Endothelial cell of umbilical vein (primary cell): ENCODE data around the gene LIN28B.

Experiments used
- EZH2 ChIP-seq: IDR thresholded peaks from 2 replicates; pipeline ENCODE4 v1.6.1; 2012; ENCODE audit warnings: borderline replicate concordance, low read depth, mild to moderate bottlenecking, moderate library complexity, low read length, inconsistent platforms; ENCODE audit not compliant: severe bottlenecking
- JUN ChIP-seq: IDR thresholded peaks from 2 replicates; pipeline ENCODE4 v1.6.1; 2011; ENCODE audit warnings: borderline replicate concordance, low read depth; ENCODE audit not compliant: insufficient read length, insufficient read depth
- POLR2A ChIP-seq: IDR thresholded peaks from 2 replicates; pipeline ENCODE4 v1.6.1; 2012; ENCODE audit warnings: low read depth, mild to moderate bottlenecking, control low read depth, low read length
- TF ChIP-seq, protein P1 (sequence below), 2 donors: IDR thresholded peaks; 1 replicate in 1 of 2; 2 replicates in 1 of 2; pipeline ENCODE4 v1.5.1; 2011; ENCODE audit warnings: low read length in 2 of 2, mild to moderate bottlenecking in 2 of 2, moderate library complexity in 2 of 2, control low read depth in 1 of 2, inconsistent platforms in 1 of 2, low read depth in 1 of 2; ENCODE audit not compliant: insufficient read depth in 1 of 2; ENCODE audit errors: extremely low read depth in 1 of 2

DNA sequence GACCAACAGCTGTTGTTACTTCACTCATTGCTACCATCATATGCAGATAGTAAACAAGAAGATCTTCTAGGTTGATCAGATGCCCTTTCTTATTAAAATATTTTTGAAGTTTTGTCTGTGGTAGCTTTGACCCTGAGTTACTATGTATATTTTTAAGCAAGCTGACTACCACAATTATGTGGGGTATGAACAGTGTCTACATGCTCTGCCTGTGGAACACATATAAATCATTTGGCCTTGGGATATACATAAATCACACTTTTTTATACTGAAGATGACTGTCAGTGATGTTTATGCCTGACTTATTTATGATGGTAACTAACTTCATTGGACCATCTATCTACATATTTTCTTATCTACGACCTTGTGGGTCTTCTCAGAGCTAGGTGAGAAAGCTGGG is 44.2 kb downstream of the LIN28B start:
- TF ChIP-seq JUN: no peak
- TF ChIP-seq, protein P1, sequence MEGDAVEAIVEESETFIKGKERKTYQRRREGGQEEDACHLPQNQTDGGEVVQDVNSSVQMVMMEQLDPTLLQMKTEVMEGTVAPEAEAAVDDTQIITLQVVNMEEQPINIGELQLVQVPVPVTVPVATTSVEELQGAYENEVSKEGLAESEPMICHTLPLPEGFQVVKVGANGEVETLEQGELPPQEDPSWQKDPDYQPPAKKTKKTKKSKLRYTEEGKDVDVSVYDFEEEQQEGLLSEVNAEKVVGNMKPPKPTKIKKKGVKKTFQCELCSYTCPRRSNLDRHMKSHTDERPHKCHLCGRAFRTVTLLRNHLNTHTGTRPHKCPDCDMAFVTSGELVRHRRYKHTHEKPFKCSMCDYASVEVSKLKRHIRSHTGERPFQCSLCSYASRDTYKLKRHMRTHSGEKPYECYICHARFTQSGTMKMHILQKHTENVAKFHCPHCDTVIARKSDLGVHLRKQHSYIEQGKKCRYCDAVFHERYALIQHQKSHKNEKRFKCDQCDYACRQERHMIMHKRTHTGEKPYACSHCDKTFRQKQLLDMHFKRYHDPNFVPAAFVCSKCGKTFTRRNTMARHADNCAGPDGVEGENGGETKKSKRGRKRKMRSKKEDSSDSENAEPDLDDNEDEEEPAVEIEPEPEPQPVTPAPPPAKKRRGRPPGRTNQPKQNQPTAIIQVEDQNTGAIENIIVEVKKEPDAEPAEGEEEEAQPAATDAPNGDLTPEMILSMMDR (IDR thresholded peaks at IDR 0.05; ENCODE audit: extremely low read depth in 1 of 2, insufficient read depth in 1 of 2, low read depth in 1 of 2, low read length in 2 of 2): no peak
- TF ChIP-seq POLR2A: no peak
- TF ChIP-seq EZH2: no peak
